ENCODE results near the gene SFRP5.

Gene SFRP5

GRCh38 chr10:97771913-97772823 lies at the start of gene SFRP5:
TSS of gene SFRP5 (minus strand) at chr10:97771999. CDS start at chr10:97771833, 166 bp downstream.
- H3K4me3 ChIP-seq (ENCODE audit: low read depth, low read length): no peak within 1 kb of the TSS
- TF ChIP-seq CTCF (IDR thresholded peaks at IDR 0.05; ENCODE audit: low read depth, low read length, missing control alignments): no peak
- no peak for DNase-seq (ENCODE audit: low read depth)

GRCh38 chr10:97820096-97820704 lies 48.4 kb upstream of the SFRP5 start:
- DNase-seq (ENCODE audit: low read depth): no peak
- TF ChIP-seq CTCF (IDR thresholded peaks at IDR 0.05; ENCODE audit: low read depth, low read length, missing control alignments): no peak
- no peak overlapping the region for H3K4me3 ChIP-seq (ENCODE audit: low read depth, low read length)

- no peak for TF ChIP-seq CTCF (IDR thresholded peaks at IDR 0.05; ENCODE audit: low read depth, low read length, missing control alignments)
- no peak overlapping the region for H3K4me3 ChIP-seq (ENCODE audit: low read depth, low read length)
- no peak for DNase-seq (ENCODE audit: low read depth)
These were observed 46.8 kb upstream of the SFRP5 start for GRCh38 chr10:97818572-97818971.

- no peak for DNase-seq (ENCODE audit: low read depth)
- TF ChIP-seq CTCF (IDR thresholded peaks at IDR 0.05; ENCODE audit: low read depth, low read length, missing control alignments): no peak
- H3K4me3 ChIP-seq (ENCODE audit: low read depth, low read length): no peak overlapping the region
These were observed 44.8 kb upstream of the SFRP5 start for GRCh38 chr10:97816609-97817008.

GRCh38 chr10:97814996-97815395 lies 43.2 kb upstream of the SFRP5 start:
- DNase-seq (ENCODE audit: low read depth): no peak
- TF ChIP-seq CTCF (IDR thresholded peaks at IDR 0.05; ENCODE audit: low read depth, low read length, missing control alignments): no peak
- no peak overlapping the region for H3K4me3 ChIP-seq (ENCODE audit: low read depth, low read length)

- no peak overlapping the region for H3K4me3 ChIP-seq (ENCODE audit: low read depth, low read length)
- DNase-seq (ENCODE audit: low read depth): no peak
- TF ChIP-seq CTCF (IDR thresholded peaks at IDR 0.05; ENCODE audit: low read depth, low read length, missing control alignments): no peak
These were observed 41.5 kb upstream of the SFRP5 start for GRCh38 chr10:97813311-97813710.
